ENCODE measurements around the gene HSPA12B.

Gene HSPA12B

GRCh38 chr20:3705970-3706739, 26.3 kb upstream of the HSPA12B start:
- DNase-seq: no peak

- no peak for DNase-seq
Measured at GRCh38 chr20:3706774-3707507, 25.5 kb upstream of the HSPA12B start.

GRCh38 chr20:3707508-3707899, 25.0 kb upstream of the HSPA12B start:
- DNase-seq: no peak

GRCh38 chr20:3710011-3710466, 22.4 kb upstream of the HSPA12B start:
- no peak for DNase-seq

- DNase-seq: peak; percentile 58 to 72
Measured at GRCh38 chr20:3710703-3711483, 21.6 kb upstream of the HSPA12B start.

- peak in 1 of 2 donors; percentile 49 for DNase-seq
Measured at GRCh38 chr20:3711484-3711941, 21.0 kb upstream of the HSPA12B start.

- peak; percentile 28 to 76 for DNase-seq
Measured at GRCh38 chr20:3712279-3712873, 20.1 kb upstream of the HSPA12B start, which contains the start of gene SIGLEC1. SIGLEC1 (minus strand) TSS chr20:3712600; CDS start chr20:3707128, 5,472 bp downstream.

- DNase-seq: no peak
Measured at GRCh38 chr20:3714092-3714491, 18.4 kb upstream of the HSPA12B start.

- DNase-seq: peak in 1 of 2 donors; percentile 26
Measured at GRCh38 chr20:3716195-3716834, 16.2 kb upstream of the HSPA12B start.

- DNase-seq: no peak
Measured at GRCh38 chr20:3719046-3719445, 13.4 kb upstream of the HSPA12B start.

GRCh38 chr20:3720068-3720467, 12.4 kb upstream of the HSPA12B start:
- no peak for DNase-seq

GRCh38 chr20:3720626-3721025, 11.9 kb upstream of the HSPA12B start:
- DNase-seq: no peak

- DNase-seq: no peak
Measured at GRCh38 chr20:3721912-3722311, 10.6 kb upstream of the HSPA12B start.

- DNase-seq: no peak
Measured at GRCh38 chr20:3723284-3723683, 9.2 kb upstream of the HSPA12B start.

- DNase-seq: no peak
Measured at GRCh38 chr20:3724356-3724755, 8.1 kb upstream of the HSPA12B start.

GRCh38 chr20:3727401-3728021, 5.0 kb upstream of the HSPA12B start:
- DNase-seq: no peak

- no peak for DNase-seq
Measured at GRCh38 chr20:3728354-3728753, 4.1 kb upstream of the HSPA12B start.

GRCh38 chr20:3728876-3729275, 3.6 kb upstream of the HSPA12B start:
- DNase-seq: no peak

GRCh38 chr20:3729378-3729777, 3.1 kb upstream of the HSPA12B start:
- DNase-seq: no peak

- DNase-seq: no peak
Measured at GRCh38 chr20:3729811-3730540, 2.5 kb upstream of the HSPA12B start.

Measured in CD4-positive, alpha-beta T cell treated with Interferon alpha-2 for 1 hour (primary cell).